GM19463 (cell line): ENCODE data around the gene TRMT11.
A peak's percentile ranks its signal among the peaks of the same experiment; 100 is the strongest.
"Not testable (repeated sequence)": the region's sequence is repeated elsewhere in the genome, so short reads cannot be mapped to it uniquely, and the experiment has no call there.

Experiments
- ATAC-seq: cut with Tn5 transposase; IDR thresholded peaks from one replicate; pipeline ENCODE4 v1.9.1; 2021; ENCODE audit warnings: mild to moderate bottlenecking, moderate library complexity; ENCODE audit not compliant: unreplicated experiment

TRMT11 gene

DNA sequence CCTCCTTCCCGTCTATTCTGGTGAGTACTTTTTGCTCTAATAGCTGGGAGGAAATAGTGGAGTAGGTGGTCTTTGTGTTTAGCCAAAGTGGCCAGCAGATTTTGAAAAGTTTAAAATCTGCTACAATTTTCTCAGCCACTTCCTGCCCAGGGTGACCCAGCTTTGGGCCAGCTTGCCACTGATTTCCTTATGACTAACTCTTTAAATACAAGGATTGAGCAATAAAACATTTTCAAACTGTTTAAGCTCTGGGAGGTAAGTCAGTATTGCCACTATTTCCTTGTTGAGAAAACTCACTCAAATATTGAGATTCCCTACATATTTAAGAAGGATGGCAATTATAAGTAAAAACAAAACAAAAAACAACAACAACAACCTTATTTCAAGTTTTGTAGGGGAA, 54.5 kb downstream of the TRMT11 start:
- no peak for ATAC-seq

- ATAC-seq: no peak
Measured at GRCh38 chr6:126041516-126041915, 55.2 kb downstream of the TRMT11 start.

GRCh38 chr6:126042001-126042419, 55.7 kb downstream of the TRMT11 start:
- ATAC-seq: no peak

DNA sequence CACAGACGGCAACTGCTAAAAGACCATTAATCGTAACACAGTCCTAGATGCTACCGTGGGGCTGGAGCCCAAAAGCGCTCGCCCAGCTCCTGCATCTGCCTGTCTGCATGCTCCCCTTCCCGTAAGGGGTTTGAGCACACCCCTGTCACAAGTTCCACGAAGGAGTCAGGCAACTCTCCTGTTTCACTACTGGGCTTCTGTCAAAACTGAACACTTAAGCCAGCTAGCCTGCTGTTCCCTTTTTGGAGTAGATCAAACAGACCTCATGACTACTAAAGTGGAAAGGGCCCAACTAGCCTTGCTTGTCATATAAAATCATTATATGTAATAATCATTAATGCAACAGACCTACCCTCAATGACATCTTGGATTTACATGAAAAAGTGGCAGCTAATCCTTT, 61.3 kb downstream of the TRMT11 start:
- ATAC-seq: no peak

DNA sequence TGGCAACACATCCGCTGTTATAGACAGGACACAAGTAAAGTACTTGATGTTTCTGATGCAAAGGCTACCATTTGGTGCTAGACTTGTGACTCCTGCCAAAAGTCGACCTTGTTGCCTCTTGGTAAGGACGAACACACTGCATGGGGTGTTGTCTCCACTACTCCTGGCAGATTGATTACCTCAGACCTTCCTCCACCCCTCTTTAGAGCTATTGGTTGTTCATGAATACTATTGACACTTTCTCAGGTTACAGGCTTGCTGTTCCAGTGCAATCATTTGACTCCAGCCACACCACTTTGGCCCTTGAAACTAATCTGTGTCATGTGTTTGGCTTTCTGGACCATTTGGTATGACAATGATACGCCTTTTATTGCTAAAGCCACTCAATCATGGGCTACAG, 62.3 kb downstream of the TRMT11 start:
- ATAC-seq: no peak

GRCh38 chr6:126050795-126051194, 64.5 kb downstream of the TRMT11 start:
- no peak for ATAC-seq

DNA sequence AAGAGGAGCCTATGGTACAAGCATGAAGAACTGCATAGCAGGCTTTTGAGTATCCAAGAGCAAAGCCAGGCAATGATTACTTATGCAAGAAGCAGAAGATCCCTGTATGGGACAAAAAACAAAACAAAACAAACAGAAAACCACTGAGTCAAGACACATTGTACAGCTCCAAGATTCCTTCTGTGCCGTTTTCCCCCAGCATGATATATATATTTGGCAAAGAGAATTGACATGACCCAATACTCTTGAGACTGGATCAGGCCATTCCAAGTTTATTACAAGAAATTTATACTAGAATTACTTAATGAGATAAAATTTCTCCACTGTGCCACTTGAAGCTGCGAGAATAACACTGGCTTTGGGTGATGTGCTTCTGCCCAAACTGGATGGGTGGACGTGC, 65.5 kb downstream of the TRMT11 start:
- ATAC-seq: no peak

- no peak for ATAC-seq
Measured at GRCh38 chr6:126052485-126052884, 66.1 kb downstream of the TRMT11 start.

- ATAC-seq: no peak
Measured at GRCh38 chr6:126054258-126054702, 67.9 kb downstream of the TRMT11 start.

DNA sequence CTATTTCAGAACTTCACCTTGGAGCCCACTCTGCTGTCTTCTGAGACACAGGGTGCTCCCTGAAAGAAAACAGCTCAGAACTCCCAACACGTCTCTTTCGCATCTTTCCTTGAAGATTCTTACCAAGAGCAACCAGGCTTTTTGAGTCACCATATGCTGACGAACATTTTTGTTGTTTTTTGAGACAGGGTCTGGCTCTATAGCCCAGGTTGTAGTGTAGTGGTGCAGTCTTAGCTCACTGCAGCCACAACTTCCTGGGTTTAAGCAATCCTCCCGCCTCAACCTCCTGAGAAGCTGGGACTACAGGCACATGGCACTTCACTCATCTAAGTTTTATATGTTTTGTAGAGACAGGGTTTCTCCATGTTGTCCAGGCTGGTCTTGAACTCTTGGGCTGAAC, 68.5 kb downstream of the TRMT11 start:
- ATAC-seq: no peak

GRCh38 chr6:126055449-126055848, 69.1 kb downstream of the TRMT11 start:
- no peak for ATAC-seq

GRCh38 chr6:126056355-126057004, 70.1 kb downstream of the TRMT11 start:
- ATAC-seq: no peak

DNA sequence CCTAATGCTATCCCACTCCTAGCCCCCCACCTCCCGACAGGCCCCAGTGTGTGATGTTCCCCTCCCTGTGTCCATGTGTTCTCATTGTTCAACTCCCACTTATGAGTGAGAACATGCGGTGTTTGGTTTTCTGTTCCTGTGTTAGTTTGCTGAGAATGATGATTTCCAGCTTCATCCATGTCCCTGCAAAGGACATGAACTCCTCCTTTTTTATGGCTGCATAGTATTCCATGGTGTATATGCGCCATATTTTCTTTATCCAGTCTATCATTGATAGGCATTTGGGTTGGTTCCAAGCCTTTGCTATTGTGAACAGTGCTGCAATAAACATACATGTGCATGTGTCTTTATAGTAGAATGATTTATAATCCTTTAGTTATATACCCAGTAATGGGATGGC, 71.7 kb downstream of the TRMT11 start:
- not testable (repeated sequence) for ATAC-seq

DNA sequence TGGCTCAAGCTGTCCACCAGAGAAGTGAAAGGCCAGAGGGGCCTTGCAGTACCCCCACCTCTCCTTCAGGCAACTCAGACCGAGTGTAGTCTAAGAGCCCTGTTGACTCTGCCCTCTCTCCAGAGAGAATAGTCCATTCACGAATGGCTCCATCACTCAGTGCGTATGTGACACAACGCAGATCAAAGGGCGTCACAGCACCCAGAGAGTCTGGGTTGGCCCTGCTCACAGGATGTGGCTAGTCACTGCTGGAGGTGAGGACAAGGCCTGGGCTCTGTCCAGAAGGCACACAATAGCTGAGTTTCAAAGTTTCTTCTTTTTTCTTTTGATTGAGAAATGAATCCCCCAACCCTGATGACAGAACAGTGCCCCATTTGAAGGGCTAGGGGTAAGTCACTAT, 74.1 kb downstream of the TRMT11 start:
- ATAC-seq: no peak

- peak; percentile 91 for ATAC-seq
Measured at GRCh38 chr6:126063512-126064146, 77.3 kb downstream of the TRMT11 start.

- no peak for ATAC-seq
Measured at GRCh38 chr6:126064257-126064747, 78.0 kb downstream of the TRMT11 start.

DNA sequence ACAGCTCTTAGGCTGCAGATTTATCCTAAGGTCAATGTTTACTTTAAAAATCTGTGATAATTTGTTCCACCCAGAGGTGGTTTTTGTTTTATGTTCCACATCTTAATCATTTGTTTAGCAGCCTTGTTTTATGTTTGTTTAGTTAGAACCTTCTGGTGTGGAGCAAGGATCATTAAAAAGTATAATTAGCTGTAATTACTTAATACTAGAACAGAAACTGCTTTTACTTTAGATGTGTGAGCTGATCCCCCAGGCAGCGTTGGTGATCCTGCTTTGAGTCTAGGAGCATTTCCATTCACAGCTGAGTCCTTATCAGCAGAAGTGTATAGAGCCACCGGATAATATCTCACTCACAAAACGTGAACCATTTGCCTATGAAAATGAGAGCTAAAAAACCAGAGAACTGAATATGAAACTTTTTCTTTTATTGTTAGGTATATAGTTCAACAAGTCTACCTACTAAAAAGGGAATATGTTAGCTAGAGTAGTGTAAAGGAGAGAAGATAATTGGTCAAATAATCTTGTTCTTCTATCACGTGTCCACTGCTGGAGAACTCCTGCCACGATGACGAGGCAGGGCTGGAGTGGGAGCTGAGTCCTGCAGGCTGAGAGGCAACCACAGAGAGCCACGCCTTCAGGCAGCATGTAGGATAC, 78.5 kb downstream of the TRMT11 start:
- ATAC-seq: no peak

DNA sequence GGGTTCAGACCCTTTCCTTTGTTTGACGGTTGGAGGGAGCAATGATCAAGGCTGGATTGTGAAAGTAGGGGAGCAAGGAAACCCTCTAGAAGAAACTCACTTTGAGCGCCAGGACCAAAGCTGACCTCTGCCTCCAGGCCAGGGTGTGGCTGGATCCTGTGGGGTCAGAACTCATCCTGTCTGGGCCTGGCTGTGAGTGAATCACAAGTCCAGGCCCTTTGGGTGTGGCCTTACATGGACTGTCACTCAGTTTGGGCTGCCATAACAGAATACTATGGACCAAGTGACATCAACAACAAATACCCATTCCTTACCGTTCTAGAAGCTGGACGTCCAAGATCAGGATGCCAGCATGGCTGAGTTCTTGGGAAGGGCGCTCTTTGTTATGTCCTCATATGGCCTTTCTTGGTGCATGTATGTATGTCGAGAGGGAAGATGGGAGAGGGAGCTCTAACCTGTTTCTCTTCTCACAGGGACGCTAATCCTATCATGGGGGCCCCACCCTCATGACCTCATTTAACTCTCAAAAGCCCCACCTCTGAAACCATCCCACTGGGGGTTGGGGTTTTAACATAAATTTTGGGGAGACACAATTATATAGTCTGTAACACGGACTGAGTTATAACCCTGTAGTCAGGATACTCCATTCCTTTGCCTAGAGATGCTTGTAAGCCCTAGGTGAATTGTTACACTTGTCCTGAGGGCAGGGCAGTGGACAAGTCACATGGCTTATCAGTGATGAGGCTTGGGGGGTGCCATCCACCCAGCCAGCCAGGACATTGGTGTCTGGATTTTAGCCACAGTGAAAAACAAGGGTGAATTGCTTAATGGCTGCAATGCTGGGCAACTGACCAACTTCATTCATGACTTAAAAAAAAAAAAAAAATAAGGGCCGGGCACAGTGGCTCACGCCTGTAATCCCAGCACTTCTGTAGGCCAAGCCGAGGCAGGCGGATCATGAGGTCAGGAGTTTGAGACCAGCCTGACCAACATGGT, 80.0 kb downstream of the TRMT11 start:
- no peak for ATAC-seq

GRCh38 chr6:126067073-126067472, 80.7 kb downstream of the TRMT11 start:
- ATAC-seq: no peak

DNA sequence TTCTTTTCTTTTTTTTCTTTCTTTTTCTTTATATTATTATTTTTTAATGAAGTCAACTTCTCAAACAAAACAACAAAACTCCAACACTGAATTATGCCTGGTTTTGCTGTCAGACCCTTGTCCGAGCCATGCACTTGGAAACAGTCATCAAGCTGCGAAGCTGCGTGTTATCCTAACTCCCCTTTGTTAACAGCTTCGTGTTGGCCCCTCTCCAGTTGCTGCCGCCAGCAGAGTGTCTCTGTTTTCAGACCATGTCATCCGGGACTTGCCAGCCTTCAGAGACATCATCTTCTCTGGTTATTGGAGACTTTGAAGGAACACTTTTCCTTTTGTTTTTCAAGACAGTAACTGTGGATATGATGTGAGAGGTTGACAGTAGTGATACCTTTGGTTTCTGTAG, 83.1 kb downstream of the TRMT11 start:
- no peak for ATAC-seq
